ENCODE measurements around the gene WDPCP.
"Not testable (repeated sequence)": the region's sequence is repeated elsewhere in the genome, so short reads cannot be mapped to it uniquely, and the experiment has no call there.

The WDPCP gene

GRCh38 chr2:63573726-63574345 lies 14.4 kb downstream of the WDPCP start:
- not testable (repeated sequence) for H3K4me1 Mint-ChIP-seq, H3K9me3 Mint-ChIP-seq, H3K4me3 Mint-ChIP-seq, H3K27ac Mint-ChIP-seq, H3K27me3 Mint-ChIP-seq
- H3K36me3 Mint-ChIP-seq, result peaks cover 21% of the 10 kb centered on the region

GRCh38 chr2:63573026-63573425 lies 15.3 kb downstream of the WDPCP start:
- H3K27ac Mint-ChIP-seq, H3K27me3 Mint-ChIP-seq, H3K4me3 Mint-ChIP-seq, H3K4me1 Mint-ChIP-seq, H3K9me3 Mint-ChIP-seq: not testable (repeated sequence)
- peaks cover 22% of the 10 kb centered on the region for H3K36me3 Mint-ChIP-seq

GRCh38 chr2:63572001-63572400 lies 16.3 kb downstream of the WDPCP start:
- Mint-ChIP-seq H3K4me1 (no peaks in the 10 kb centered on the region), H3K27ac (no peak overlapping the region), H3K27me3 (no peaks in the 10 kb centered on the region), H3K9me3 (peaks cover 11% of the 10 kb centered on the region), H3K4me3 (no peak overlapping the region), H3K36me3 (peaks cover 28% of the 10 kb centered on the region)

- H3K36me3 Mint-ChIP-seq, result peaks cover 29% of the 10 kb centered on the region
- H3K9me3 Mint-ChIP-seq, result peaks cover 11% of the 10 kb centered on the region
- no peak overlapping the region for H3K4me3 Mint-ChIP-seq
- H3K27me3 Mint-ChIP-seq, result no peaks in the 10 kb centered on the region
- H3K27ac Mint-ChIP-seq, result no peak overlapping the region
- H3K4me1 Mint-ChIP-seq, result no peaks in the 10 kb centered on the region
Observed at GRCh38 chr2:63571291-63571690, 17.0 kb downstream of the WDPCP start.

GRCh38 chr2:63569740-63570139 lies 18.5 kb downstream of the WDPCP start:
- Mint-ChIP-seq H3K36me3 (peaks cover 33% of the 10 kb centered on the region), H3K27me3 (no peaks in the 10 kb centered on the region), H3K9me3 (peaks cover 11% of the 10 kb centered on the region), H3K27ac (no peak overlapping the region), H3K4me3 (no peak overlapping the region), H3K4me1 (no peaks in the 10 kb centered on the region)

GRCh38 chr2:63562751-63563150 lies 25.5 kb downstream of the WDPCP start:
- Mint-ChIP-seq H3K36me3 (peaks cover 39% of the 10 kb centered on the region), H3K9me3 (peaks cover 9% of the 10 kb centered on the region), H3K4me1 (peaks cover 4% of the 10 kb centered on the region), H3K27me3 (no peaks in the 10 kb centered on the region), H3K4me3 (no peak overlapping the region), H3K27ac (no peak overlapping the region)

GRCh38 chr2:63558922-63559321 lies 29.4 kb downstream of the WDPCP start:
- not testable (repeated sequence) for H3K27ac Mint-ChIP-seq, H3K27me3 Mint-ChIP-seq, H3K4me3 Mint-ChIP-seq, H3K9me3 Mint-ChIP-seq
- peaks cover 51% of the 10 kb centered on the region for H3K36me3 Mint-ChIP-seq
- peaks cover 12% of the 10 kb centered on the region for H3K4me1 Mint-ChIP-seq

GRCh38 chr2:63557819-63558218 lies 30.5 kb downstream of the WDPCP start:
- H3K27ac Mint-ChIP-seq, H3K27me3 Mint-ChIP-seq, H3K9me3 Mint-ChIP-seq: not testable (repeated sequence)
- H3K4me3 Mint-ChIP-seq, result peak overlapping the region; percentile 27
- H3K4me1 Mint-ChIP-seq, result peaks cover 12% of the 10 kb centered on the region
- H3K36me3 Mint-ChIP-seq, result peaks cover 50% of the 10 kb centered on the region

GRCh38 chr2:63555931-63556330 lies 32.3 kb downstream of the WDPCP start:
- H3K27me3 Mint-ChIP-seq, result no peaks in the 10 kb centered on the region
- peaks cover 44% of the 10 kb centered on the region for H3K36me3 Mint-ChIP-seq
- H3K9me3 Mint-ChIP-seq, result peaks cover 6% of the 10 kb centered on the region
- H3K4me1 Mint-ChIP-seq, result peaks cover 12% of the 10 kb centered on the region
- H3K4me3 Mint-ChIP-seq, result no peak overlapping the region
- H3K27ac Mint-ChIP-seq, result no peak overlapping the region

GRCh38 chr2:63555299-63555698 lies 33.0 kb downstream of the WDPCP start:
- H3K27ac Mint-ChIP-seq, result no peak overlapping the region
- peaks cover 8% of the 10 kb centered on the region for H3K9me3 Mint-ChIP-seq
- H3K4me1 Mint-ChIP-seq, result peaks cover 14% of the 10 kb centered on the region
- H3K27me3 Mint-ChIP-seq, result no peaks in the 10 kb centered on the region
- no peak overlapping the region for H3K4me3 Mint-ChIP-seq
- peaks cover 43% of the 10 kb centered on the region for H3K36me3 Mint-ChIP-seq

GRCh38 chr2:63553049-63553448 lies 35.2 kb downstream of the WDPCP start:
- H3K27ac Mint-ChIP-seq, result no peak overlapping the region
- H3K4me3 Mint-ChIP-seq, result no peak overlapping the region
- H3K36me3 Mint-ChIP-seq, result peaks cover 30% of the 10 kb centered on the region
- no peaks in the 10 kb centered on the region for H3K27me3 Mint-ChIP-seq
- H3K9me3 Mint-ChIP-seq, result peaks cover 13% of the 10 kb centered on the region
- peaks cover 16% of the 10 kb centered on the region for H3K4me1 Mint-ChIP-seq

- Mint-ChIP-seq H3K36me3 (peaks cover 5% of the 10 kb centered on the region), H3K4me3 (no peak overlapping the region), H3K27ac (peak overlapping the region; percentile 6), H3K9me3 (peaks cover 9% of the 10 kb centered on the region), H3K4me1 (peaks cover under 1% of the 10 kb centered on the region), H3K27me3 (no peaks in the 10 kb centered on the region)
Observed at GRCh38 chr2:63545023-63545422, 43.3 kb downstream of the WDPCP start.

GRCh38 chr2:63544017-63544627 lies 44.2 kb downstream of the WDPCP start:
- Mint-ChIP-seq H3K27ac (no peak overlapping the region), H3K27me3 (no peaks in the 10 kb centered on the region), H3K9me3 (peaks cover 5% of the 10 kb centered on the region), H3K4me3 (no peak overlapping the region), H3K36me3 (peaks cover 4% of the 10 kb centered on the region), H3K4me1 (no peaks in the 10 kb centered on the region)

- Mint-ChIP-seq H3K36me3 (peaks cover 10% of the 10 kb centered on the region), H3K9me3 (peaks cover 10% of the 10 kb centered on the region), H3K27me3 (no peaks in the 10 kb centered on the region), H3K27ac (no peak overlapping the region), H3K4me3 (no peak overlapping the region), H3K4me1 (no peaks in the 10 kb centered on the region)
Observed at GRCh38 chr2:63539416-63540162, 48.7 kb downstream of the WDPCP start.

- peaks cover 10% of the 10 kb centered on the region for H3K9me3 Mint-ChIP-seq
- H3K4me3 Mint-ChIP-seq, result no peak overlapping the region
- peaks cover 14% of the 10 kb centered on the region for H3K36me3 Mint-ChIP-seq
- H3K27me3 Mint-ChIP-seq, result no peaks in the 10 kb centered on the region
- H3K4me1 Mint-ChIP-seq, result no peaks in the 10 kb centered on the region
- H3K27ac Mint-ChIP-seq, result no peak overlapping the region
Observed at GRCh38 chr2:63538390-63538789, 49.9 kb downstream of the WDPCP start.

GRCh38 chr2:63537306-63537705 lies 51.0 kb downstream of the WDPCP start:
- no peaks in the 10 kb centered on the region for H3K27me3 Mint-ChIP-seq
- H3K4me3 Mint-ChIP-seq, result no peak overlapping the region
- H3K4me1 Mint-ChIP-seq, result no peaks in the 10 kb centered on the region
- H3K9me3 Mint-ChIP-seq, result peaks cover 10% of the 10 kb centered on the region
- peaks cover 18% of the 10 kb centered on the region for H3K36me3 Mint-ChIP-seq
- H3K27ac Mint-ChIP-seq, result no peak overlapping the region
